Nephron progenitor cell (in vitro differentiated cells): ENCODE results near the gene ZBTB20.

Experiments
- DNase-seq: peaks from one replicate; pipeline ENCODE4 v3.0.0; 2021
- H3K27ac Mint-ChIP-seq: 2 replicates; pipeline ENCODE4 v1.8.0; 2021; ENCODE audit warnings: mild to moderate bottlenecking, moderate library complexity, mixed read lengths
- H3K27me3 Mint-ChIP-seq: 2 replicates; pipeline ENCODE4 v1.8.0; 2021; ENCODE audit warnings: mild to moderate bottlenecking, low read depth, mixed read lengths; ENCODE audit not compliant: poor library complexity
- H3K36me3 Mint-ChIP-seq: 2 replicates; pipeline ENCODE4 v1.8.0; 2021; ENCODE audit warnings: low read depth, mixed read lengths
- H3K4me1 Mint-ChIP-seq: 2 replicates; pipeline ENCODE4 v1.8.0; 2021; ENCODE audit warnings: mixed read lengths
- H3K4me3 Mint-ChIP-seq: 2 replicates; pipeline ENCODE4 v1.8.0; 2021; ENCODE audit warnings: mild to moderate bottlenecking, moderate library complexity, mixed read lengths
- H3K9me3 Mint-ChIP-seq: 2 replicates; pipeline ENCODE4 v1.8.0; 2021; ENCODE audit warnings: mild to moderate bottlenecking, moderate library complexity, mixed read lengths
- TF ChIP-seq, protein P1 (sequence below): fragments of 200-600 bp; sonication (generic); IDR thresholded peaks from 2 replicates; pipeline ENCODE4 v1.5.0; 2021; ENCODE audit warnings: antibody characterized with exemption

ZBTB20 gene

DNA sequence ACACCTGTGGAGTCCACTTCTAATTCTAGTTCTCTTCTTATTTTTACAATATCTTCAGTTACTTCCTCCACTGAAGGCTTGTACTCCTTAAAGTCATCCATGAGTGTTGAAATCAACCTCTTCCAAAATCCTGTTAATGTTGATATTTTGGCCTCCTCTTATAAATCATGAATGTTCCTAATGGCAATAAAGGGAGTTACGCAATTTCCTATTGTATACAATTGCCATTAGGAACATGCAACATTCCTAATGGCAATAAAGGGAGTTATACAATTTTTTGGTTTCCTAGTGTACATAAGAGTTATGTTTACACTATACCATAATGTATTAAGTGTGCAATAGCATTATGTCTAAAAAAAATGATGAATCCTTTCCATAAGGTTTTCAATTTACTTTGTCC, 862.4 kb downstream of the ZBTB20 start:
- peaks cover 6% of the 10 kb centered on the region for H3K9me3 Mint-ChIP-seq
- H3K4me3 Mint-ChIP-seq = no peak overlapping the region
- H3K36me3 Mint-ChIP-seq = no peaks in the 10 kb centered on the region
- H3K27ac Mint-ChIP-seq = no peak overlapping the region
- no peaks in the 10 kb centered on the region for H3K4me1 Mint-ChIP-seq
- no peaks in the 10 kb centered on the region for H3K27me3 Mint-ChIP-seq
- TF ChIP-seq, protein P1, sequence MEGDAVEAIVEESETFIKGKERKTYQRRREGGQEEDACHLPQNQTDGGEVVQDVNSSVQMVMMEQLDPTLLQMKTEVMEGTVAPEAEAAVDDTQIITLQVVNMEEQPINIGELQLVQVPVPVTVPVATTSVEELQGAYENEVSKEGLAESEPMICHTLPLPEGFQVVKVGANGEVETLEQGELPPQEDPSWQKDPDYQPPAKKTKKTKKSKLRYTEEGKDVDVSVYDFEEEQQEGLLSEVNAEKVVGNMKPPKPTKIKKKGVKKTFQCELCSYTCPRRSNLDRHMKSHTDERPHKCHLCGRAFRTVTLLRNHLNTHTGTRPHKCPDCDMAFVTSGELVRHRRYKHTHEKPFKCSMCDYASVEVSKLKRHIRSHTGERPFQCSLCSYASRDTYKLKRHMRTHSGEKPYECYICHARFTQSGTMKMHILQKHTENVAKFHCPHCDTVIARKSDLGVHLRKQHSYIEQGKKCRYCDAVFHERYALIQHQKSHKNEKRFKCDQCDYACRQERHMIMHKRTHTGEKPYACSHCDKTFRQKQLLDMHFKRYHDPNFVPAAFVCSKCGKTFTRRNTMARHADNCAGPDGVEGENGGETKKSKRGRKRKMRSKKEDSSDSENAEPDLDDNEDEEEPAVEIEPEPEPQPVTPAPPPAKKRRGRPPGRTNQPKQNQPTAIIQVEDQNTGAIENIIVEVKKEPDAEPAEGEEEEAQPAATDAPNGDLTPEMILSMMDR = no peak
- DNase-seq = no peak
